ENCODE measurements around the gene RBM15B. TPM values are rescaled to one million over a fixed set of nuclear protein-coding genes. Genes with fewer than 3 reads are reported as not detected.
"Not testable (repeated sequence)": the region's sequence is repeated elsewhere in the genome, so short reads cannot be mapped to it uniquely, and the experiment has no call there.

The RBM15B gene
- total RNA-seq, 1 donor from 2014 or later = 12.5 TPM

DNA sequence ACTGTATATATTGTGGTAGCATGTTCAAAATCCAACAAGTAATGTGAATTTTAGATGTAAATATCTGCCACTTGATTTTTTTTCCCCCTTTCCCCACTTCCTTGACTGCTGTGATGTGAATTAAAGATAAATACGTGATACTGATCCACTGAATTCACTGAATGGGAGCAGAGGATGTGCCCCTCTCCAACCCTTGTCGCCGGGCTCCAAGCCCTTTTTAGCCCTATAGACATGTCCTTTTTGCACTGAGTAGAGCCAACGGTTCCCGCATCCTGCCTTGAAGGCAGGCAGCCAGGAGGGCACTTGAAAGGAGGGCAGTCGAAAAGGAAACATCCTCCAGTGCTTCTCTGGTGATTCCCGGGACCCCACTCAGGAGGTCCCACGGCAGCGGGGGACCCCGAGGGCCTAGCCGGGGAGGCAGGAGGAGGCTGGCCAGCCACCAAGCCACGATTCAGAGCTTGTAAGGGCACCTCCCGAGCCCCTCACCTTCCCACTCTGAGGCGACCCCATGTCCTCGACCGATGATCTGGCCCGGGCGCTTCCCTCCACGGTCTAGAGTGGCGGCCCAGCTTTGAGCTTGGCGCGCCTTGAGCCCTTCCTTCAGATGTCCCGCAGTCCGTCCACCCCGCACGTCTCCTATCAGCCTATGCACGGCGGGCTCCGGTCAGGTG is 6.9 kb upstream of the RBM15B start:
- peak; percentile 27 for DNase-seq
- intact Hi-C loops (cut with micrococcal nuclease) = no loop called here
- Histone ChIP-seq H3K36me3 (peaks cover 25% of the 10 kb centered on the region), H3K27me3 (ENCODE audit: low read depth) (no peaks in the 10 kb centered on the region), H3K27ac (replicated peaks) (peak overlapping the region; percentile 94), H3K4me1 (peaks cover 55% of the 10 kb centered on the region), H3K4me3 (peak overlapping the region; percentile 85), H3K9me3 (replicated peaks) (no peaks in the 10 kb centered on the region)
- no peak for TF ChIP-seq CTCF (IDR thresholded peaks at IDR 0.05; ENCODE audit: borderline replicate concordance)

DNA sequence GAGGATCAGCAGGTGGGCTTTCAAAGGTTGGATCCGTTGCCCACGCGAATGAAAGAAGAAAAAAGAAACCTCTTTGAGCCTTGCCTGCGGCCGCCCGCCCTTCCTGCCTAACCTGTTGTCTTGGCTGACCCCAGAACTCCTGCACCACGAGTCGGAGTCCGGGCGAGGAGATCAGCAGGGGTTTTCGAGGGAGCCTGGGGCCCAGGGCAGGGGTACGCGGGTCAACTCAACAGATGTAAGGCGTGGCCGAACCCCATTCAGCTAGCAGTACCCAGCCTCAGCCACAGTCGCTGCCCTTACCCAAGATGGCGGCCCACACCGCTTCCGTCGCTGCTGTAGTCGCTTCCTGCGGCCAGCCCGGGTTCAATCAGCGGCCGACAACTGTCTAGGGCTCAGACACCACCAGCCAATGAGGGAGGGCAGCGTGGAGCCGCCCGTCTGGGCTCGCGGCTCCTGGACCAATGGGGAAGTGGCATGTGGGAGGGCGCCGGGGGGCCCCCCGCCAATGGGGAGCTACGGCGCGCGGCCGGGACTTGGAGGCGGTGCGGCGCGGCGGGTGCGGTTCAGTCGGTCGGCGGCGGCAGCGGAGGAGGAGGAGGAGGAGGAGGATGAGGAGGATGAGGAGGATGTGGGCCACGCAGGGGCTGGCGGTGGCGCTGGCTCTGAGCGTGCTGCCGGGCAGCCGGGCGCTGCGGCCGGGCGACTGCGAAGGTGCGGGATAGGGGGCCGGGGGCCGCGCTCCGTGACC is 6.2 kb upstream of the RBM15B start, which contains the start of gene MANF:
Gene MANF, plus strand, starts transcription at position 566 of the 748 bp plus-strand sequence. Its CDS starts 52 bp downstream, at position 618.
- Histone ChIP-seq H3K9me3 (replicated peaks) (no peaks in the 10 kb centered on the region), H3K4me1 (peaks cover 61% of the 10 kb centered on the region), H3K4me3 (peak within 1 kb of the TSS; percentile 85), H3K27ac (replicated peaks) (peak within 1 kb of the TSS; percentile 94), H3K27me3 (ENCODE audit: low read depth) (no peaks in the 10 kb centered on the region), H3K36me3 (peaks cover 28% of the 10 kb centered on the region)
- TF ChIP-seq CTCF (IDR thresholded peaks at IDR 0.05; ENCODE audit: borderline replicate concordance) = peak; percentile 32
- intact Hi-C loops (cut with micrococcal nuclease) = no loop called here
- peak; percentile 98 for DNase-seq

DNA sequence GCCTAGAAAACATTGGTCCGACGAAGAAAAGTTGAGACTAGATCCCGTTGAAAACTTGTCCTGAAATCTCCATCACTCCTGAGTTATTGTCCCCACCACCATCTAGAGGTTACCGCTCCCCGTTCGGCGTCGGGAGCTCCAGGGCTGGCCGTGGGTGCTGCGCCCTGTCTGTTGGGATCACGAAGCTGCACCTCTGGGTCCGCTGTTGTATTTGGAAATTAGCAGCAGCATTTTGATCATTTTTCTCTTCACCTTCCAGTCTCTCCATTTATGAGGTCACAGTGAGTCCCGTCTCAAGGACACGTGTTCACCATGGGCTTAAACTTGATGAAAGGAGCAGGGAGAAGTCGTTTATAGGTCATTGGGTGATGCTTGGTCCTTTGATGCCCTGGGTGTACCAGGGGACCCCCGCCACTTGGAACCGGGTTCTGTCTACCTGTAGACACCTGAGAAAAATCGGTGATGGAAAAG is 5.4 kb upstream of the RBM15B start:
- peak overlapping the region; percentile 94 for H3K27ac ChIP-seq (replicated peaks)

DNA sequence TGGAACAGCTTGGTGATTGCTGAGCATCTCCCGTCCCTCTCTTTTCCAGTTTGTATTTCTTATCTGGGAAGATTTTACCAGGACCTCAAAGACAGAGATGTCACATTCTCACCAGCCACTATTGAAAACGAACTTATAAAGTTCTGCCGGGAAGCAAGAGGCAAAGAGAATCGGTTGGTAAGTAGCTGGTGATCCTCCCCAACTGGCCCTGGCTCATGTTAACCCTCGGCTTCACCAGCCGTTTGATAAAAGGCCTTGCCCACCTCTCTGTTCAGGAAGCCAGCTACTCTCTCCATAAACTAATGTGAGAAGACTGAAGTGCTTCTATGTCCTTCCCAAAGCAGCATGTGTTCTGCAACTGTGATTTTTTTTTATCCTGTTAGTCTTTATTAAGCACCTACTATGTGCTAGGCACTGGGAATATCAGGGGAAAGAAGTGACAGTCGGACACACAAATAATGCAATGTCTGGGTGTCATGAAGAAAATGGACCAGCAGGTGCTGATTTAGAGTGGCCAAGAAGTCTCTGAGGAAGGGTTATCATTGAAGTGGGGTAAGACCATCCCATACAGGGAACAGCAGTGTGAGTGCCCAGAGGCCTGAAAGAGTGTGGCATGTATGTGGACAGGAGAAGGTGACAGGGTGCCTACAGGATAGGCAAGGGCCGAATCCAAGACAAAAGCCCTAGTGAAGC is 4.8 kb upstream of the RBM15B start:
- intact Hi-C loops (cut with micrococcal nuclease) = no loop called here
- peak overlapping the region; percentile 85 for H3K4me3 ChIP-seq
- peaks cover 71% of the 10 kb centered on the region for H3K4me1 ChIP-seq
- peak overlapping the region; percentile 94 for H3K27ac ChIP-seq (replicated peaks)
- no peaks in the 10 kb centered on the region for H3K9me3 ChIP-seq (replicated peaks)
- DNase-seq = no peak
- peaks cover 28% of the 10 kb centered on the region for H3K36me3 ChIP-seq
- H3K27me3 ChIP-seq (ENCODE audit: low read depth) = no peaks in the 10 kb centered on the region
- TF ChIP-seq CTCF (IDR thresholded peaks at IDR 0.05; ENCODE audit: borderline replicate concordance) = no peak

More for the DNA sequence above, 5.4 kb upstream of the RBM15B start:
- peak overlapping the region; percentile 85 for H3K4me3 ChIP-seq
- peaks cover 28% of the 10 kb centered on the region for H3K36me3 ChIP-seq
- H3K9me3 ChIP-seq (replicated peaks) = no peaks in the 10 kb centered on the region
- H3K4me1 ChIP-seq = peaks cover 68% of the 10 kb centered on the region
- DNase-seq = no peak
- intact Hi-C loops (cut with micrococcal nuclease) = no loop called here
- H3K27me3 ChIP-seq (ENCODE audit: low read depth) = no peaks in the 10 kb centered on the region
- no peak for TF ChIP-seq CTCF (IDR thresholded peaks at IDR 0.05; ENCODE audit: borderline replicate concordance)

DNA sequence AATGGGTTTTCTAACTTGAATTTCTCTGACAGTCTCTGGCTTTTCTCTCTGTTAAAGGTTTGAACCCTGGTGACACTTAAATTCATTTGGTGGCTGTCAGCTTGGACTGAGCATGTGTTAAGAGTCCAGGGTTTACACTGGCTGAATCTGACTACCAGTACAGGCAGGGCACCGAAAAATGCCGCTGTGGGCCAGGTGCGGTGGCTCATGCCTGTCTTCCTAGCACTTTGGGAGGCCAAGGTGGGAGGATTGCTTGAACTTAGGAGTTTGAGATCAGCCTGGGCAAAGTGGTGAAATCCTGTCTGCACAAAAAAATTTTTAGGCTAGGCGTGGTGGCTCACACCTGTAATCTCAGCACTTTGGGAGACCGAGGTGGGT is 4.2 kb upstream of the RBM15B start:
- H3K27ac ChIP-seq (replicated peaks) = no peak overlapping the region
- intact Hi-C loops (cut with micrococcal nuclease) = no loop called here
- peaks cover 73% of the 10 kb centered on the region for H3K4me1 ChIP-seq
- no peak for DNase-seq
- peaks cover 28% of the 10 kb centered on the region for H3K36me3 ChIP-seq
- H3K27me3 ChIP-seq (ENCODE audit: low read depth) = no peaks in the 10 kb centered on the region
- no peak for TF ChIP-seq CTCF (IDR thresholded peaks at IDR 0.05; ENCODE audit: borderline replicate concordance)
- H3K9me3 ChIP-seq (replicated peaks) = no peaks in the 10 kb centered on the region
- peak overlapping the region; percentile 85 for H3K4me3 ChIP-seq

DNA sequence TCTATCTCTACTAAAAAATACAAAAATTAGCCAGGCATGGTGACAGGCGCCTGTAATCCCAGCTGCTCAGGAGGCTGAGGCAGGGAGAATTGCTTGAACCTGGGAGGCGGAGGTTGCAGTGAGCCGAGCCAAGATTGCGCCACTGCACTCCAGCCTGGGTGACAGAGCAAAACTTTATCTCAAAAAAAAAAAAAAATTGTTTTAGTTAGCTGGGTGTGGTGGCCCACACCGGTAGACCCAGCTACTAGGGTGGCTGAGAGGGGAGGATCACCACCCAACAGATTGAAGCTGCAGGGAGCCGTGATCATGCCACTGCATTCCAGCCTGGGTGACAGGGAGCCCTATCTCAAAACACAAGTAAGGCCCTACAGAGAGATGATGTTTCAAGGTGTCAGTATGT is 3.8 kb upstream of the RBM15B start:
- H3K4me1 ChIP-seq = peaks cover 78% of the 10 kb centered on the region
- not testable (repeated sequence) for H3K27ac ChIP-seq (replicated peaks)
- H3K4me3 ChIP-seq = peak overlapping the region; percentile 85

More for the DNA sequence above, 3.8 kb upstream of the RBM15B start:
- H3K9me3 ChIP-seq (replicated peaks); intact Hi-C loops (cut with micrococcal nuclease); DNase-seq; H3K27me3 ChIP-seq (ENCODE audit: low read depth): not testable (repeated sequence)
- peaks cover 30% of the 10 kb centered on the region for H3K36me3 ChIP-seq

Measured in left ventricle myocardium inferior (tissue), 1 donor.